PC-9 (cell line): ENCODE data around the gene FBH1. TPM values are rescaled to one million over a fixed set of nuclear protein-coding genes. Genes with fewer than 3 reads are reported as not detected.

Experiments
- BruUV-seq: library from RNA; stranded (reverse); fragments of 400-500 nt; replicated peaks from 2 replicates; lab custom pipeline; 2021; lab: Mats Ljungman, UMichigan
- CTCF ChIA-PET: fragments of 300-600 bp; sonication (Branson Sonifier 250); formaldehyde crosslinking; loops from one replicate; lab custom pipeline; 2022; ENCODE audit warnings: antibody characterized with exemption; lab: Charles Lee
- POLR2A ChIA-PET: fragments of 300-600 bp; sonication (Branson Sonifier 250); formaldehyde crosslinking; loops from one replicate; lab custom pipeline; 2022; ENCODE audit warnings: antibody characterized with exemption; ENCODE audit not compliant: unreplicated experiment; lab: Charles Lee
- DNase-seq, 2 experiments: peaks; one replicate each; pipeline versions ENCODE4 v3.0.0 to v3.0.0-alpha.2; 2015 to 2022; ENCODE audit warnings: mixed read lengths in 1 of 2
- H2AFZ ChIP-seq: fragments of 200-600 bp; sonication (generic); 2 replicates; pipeline ENCODE4 v1.8.1; 2017; ENCODE audit warnings: antibody characterized with exemption
- H3F3A ChIP-seq: fragments of 200-600 bp; sonication (generic); 2 replicates; pipeline ENCODE4 v1.8.1; 2017; ENCODE audit warnings: antibody characterized with exemption, mild to moderate bottlenecking, low read depth; ENCODE audit not compliant: insufficient read depth
- H3K27ac ChIP-seq: fragments of 200-600 bp; sonication (generic); 2 replicates; pipeline ENCODE4 v1.6.1; 2016; ENCODE audit warnings: mixed run types
- H3K27me3 ChIP-seq: fragments of 200-600 bp; sonication (generic); 2 replicates; pipeline ENCODE4 v1.6.1; 2016; ENCODE audit warnings: low read depth, mixed run types; ENCODE audit not compliant: insufficient read depth
- H3K36me3 ChIP-seq: fragments of 200-600 bp; sonication (generic); 2 replicates; pipeline ENCODE4 v1.6.1; 2016; ENCODE audit warnings: low read depth, mixed run types
- H3K4me1 ChIP-seq: fragments of 200-600 bp; sonication (generic); replicated peaks from 2 replicates; pipeline ENCODE4 v1.6.1; 2016; ENCODE audit warnings: mixed run types; ENCODE audit not compliant: insufficient read depth
- H3K4me2 ChIP-seq: fragments of 200-600 bp; sonication (generic); 2 replicates; pipeline ENCODE4 v1.6.1; 2017; ENCODE audit warnings: mixed run types
- H3K4me3 ChIP-seq: fragments of 200-600 bp; sonication (generic); 2 replicates; pipeline ENCODE4 v1.6.1; 2016; ENCODE audit warnings: mixed run types
- H3K79me2 ChIP-seq: fragments of 200-600 bp; sonication (generic); 2 replicates; pipeline ENCODE4 v1.6.1; 2017; ENCODE audit warnings: low read depth, mixed run types
- H3K9me2 ChIP-seq: fragments of 200-600 bp; sonication (generic); 2 replicates; pipeline ENCODE4 v1.8.1; 2017; ENCODE audit warnings: mild to moderate bottlenecking; ENCODE audit not compliant: insufficient read depth
- H3K9me3 ChIP-seq: fragments of 200-600 bp; sonication (generic); 2 replicates; pipeline ENCODE4 v1.8.1; 2016; ENCODE audit warnings: low read depth; ENCODE audit not compliant: insufficient read depth
- H4K20me1 ChIP-seq: fragments of 200-600 bp; sonication (generic); 2 replicates; pipeline ENCODE4 v1.8.1; 2017; ENCODE audit not compliant: insufficient read depth
- EZH2 ChIP-seq: fragments of 200-600 bp; sonication (generic); IDR thresholded peaks from 2 replicates; pipeline ENCODE4 v1.8.0; 2017; ENCODE audit warnings: antibody characterized with exemption, low read depth
- intact Hi-C: fragments of 100-400 bp; cut with micrococcal nuclease; formaldehyde crosslinking; loops from one replicate; pipeline ENCODE4 v1.10.0; 2022; ENCODE audit not compliant: unreplicated experiment
- total RNA-seq: library from RNA; stranded (reverse); gene quantifications from 2 replicates; pipeline ENCODE4 v1.2.3, GENCODE V29; 2021
- TF ChIP-seq, protein P1 (sequence below): fragments of 200-600 bp; sonication (generic); conservative IDR thresholded peaks from 2 replicates; pipeline ENCODE4 v1.6.1; 2017; ENCODE audit warnings: mixed run types, antibody characterized with exemption, mild to moderate bottlenecking, moderate library complexity

The FBH1 gene
- total RNA-seq, 1 experiment from 2014 or later = 68.0 TPM

DNA sequence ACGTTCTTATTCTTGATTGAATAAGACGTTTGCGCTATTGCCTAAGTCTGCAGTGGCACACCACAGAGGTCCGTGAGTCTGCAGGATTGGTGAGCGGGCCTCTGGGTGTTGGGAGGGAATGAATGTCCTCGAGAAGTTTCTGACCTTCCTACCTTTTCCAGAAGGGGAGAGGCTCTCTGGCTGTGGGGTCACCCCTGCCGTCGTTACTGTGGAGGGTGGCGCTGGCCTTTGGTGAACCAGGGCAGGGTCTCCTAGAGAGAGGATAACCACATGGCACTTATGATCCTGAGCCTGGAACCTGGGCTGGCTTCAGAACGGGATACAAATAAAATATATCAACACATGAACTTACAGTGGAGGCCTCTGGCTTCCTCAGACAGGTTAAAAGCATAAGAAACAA is 73.5 kb downstream of the FBH1 start:
- Histone ChIP-seq H3K4me1 (peaks cover 12% of the 10 kb centered on the region), H3K27ac (no peak overlapping the region), H3K9me3 (no peaks in the 10 kb centered on the region), H2AFZ (no peak overlapping the region), H3K27me3 (no peaks in the 10 kb centered on the region), H3F3A (peaks cover 6% of the 10 kb centered on the region; the same call in 1 of the 2 replicates), H3K9me2 (no peaks in the 10 kb centered on the region), H4K20me1 (no peaks in the 10 kb centered on the region), H3K36me3 (no peaks in the 10 kb centered on the region), H3K4me2 (no peak overlapping the region), H3K79me2 (no peaks in the 10 kb centered on the region), H3K4me3 (no peak overlapping the region)
- CTCF ChIA-PET = no interaction called here
- BruUV-seq = no TSS peak
- no peak for DNase-seq
- POLR2A ChIA-PET = no interaction called here
- TF ChIP-seq EZH2 = no peak
- TF ChIP-seq, protein P1, sequence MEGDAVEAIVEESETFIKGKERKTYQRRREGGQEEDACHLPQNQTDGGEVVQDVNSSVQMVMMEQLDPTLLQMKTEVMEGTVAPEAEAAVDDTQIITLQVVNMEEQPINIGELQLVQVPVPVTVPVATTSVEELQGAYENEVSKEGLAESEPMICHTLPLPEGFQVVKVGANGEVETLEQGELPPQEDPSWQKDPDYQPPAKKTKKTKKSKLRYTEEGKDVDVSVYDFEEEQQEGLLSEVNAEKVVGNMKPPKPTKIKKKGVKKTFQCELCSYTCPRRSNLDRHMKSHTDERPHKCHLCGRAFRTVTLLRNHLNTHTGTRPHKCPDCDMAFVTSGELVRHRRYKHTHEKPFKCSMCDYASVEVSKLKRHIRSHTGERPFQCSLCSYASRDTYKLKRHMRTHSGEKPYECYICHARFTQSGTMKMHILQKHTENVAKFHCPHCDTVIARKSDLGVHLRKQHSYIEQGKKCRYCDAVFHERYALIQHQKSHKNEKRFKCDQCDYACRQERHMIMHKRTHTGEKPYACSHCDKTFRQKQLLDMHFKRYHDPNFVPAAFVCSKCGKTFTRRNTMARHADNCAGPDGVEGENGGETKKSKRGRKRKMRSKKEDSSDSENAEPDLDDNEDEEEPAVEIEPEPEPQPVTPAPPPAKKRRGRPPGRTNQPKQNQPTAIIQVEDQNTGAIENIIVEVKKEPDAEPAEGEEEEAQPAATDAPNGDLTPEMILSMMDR = no peak
- intact Hi-C loops = no loop called here

DNA sequence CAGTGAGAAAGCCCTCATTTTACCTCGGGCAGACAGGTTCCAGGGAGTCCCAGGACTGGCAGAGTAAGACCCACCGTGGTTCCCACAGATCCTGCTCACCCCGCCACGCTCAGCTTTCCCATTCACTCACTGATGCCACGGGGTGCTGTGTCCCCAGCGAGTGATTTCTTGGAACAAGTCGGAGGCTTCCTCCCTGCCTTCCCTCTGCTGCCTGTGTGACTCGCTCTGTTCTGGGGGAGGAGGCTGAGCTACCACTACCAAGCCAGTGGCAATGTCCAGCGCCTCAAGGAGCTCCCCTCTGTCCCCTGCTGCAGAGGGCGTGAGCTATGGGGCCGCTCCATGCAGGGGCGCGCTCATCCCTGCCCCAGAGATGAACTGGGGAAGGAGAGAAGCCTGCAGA is 74.7 kb downstream of the FBH1 start:
- BruUV-seq = no TSS peak

DNA sequence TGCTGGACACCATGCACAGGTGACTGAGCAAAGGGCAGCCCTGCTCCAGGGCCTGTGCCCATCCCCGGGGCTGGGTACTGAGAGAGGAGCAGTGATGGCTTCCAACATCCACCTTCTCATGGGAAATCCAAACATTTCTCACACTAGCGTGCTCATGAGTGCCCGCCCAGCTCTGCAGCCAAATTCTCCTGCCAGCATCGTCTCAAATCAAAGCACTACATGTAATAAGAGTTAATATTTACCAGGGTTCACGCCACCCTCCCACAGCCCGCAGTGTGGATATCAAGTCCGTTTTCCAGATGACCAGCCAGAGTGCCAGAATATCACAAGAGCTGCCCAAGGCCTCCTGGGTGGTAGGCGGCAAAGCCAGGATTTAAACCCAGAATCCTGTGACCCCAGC is 75.2 kb downstream of the FBH1 start:
- ChIA-PET CTCF (no interaction called here), POLR2A (no interaction called here)
- H3K27ac ChIP-seq = no peak overlapping the region

More for the DNA sequence above, 74.7 kb downstream of the FBH1 start:
- Histone ChIP-seq H3K36me3 (no peaks in the 10 kb centered on the region), H3K4me3 (no peak overlapping the region), H4K20me1 (no peaks in the 10 kb centered on the region), H3K27ac (no peak overlapping the region), H3K79me2 (no peaks in the 10 kb centered on the region), H3K4me1 (0 out of 2 replicates have a peak, but pooled peaks cover under 1% of the 10 kb centered on the region), H3F3A (no peaks in the 10 kb centered on the region), H3K4me2 (no peak overlapping the region), H3K27me3 (no peaks in the 10 kb centered on the region), H2AFZ (no peak overlapping the region), H3K9me3 (no peaks in the 10 kb centered on the region), H3K9me2 (no peaks in the 10 kb centered on the region)
- DNase-seq = no peak
- ChIA-PET CTCF (no interaction called here), POLR2A (no interaction called here)
- intact Hi-C loops = no loop called here
- TF ChIP-seq, protein P1 = no peak
- no peak for TF ChIP-seq EZH2

More for the DNA sequence above, 75.2 kb downstream of the FBH1 start:
- no peaks in the 10 kb centered on the region for H3K27me3 ChIP-seq
- no TSS peak for BruUV-seq
- TF ChIP-seq, protein P1 = no peak
- no peak for TF ChIP-seq EZH2
- H3K9me2 ChIP-seq = no peaks in the 10 kb centered on the region
- no peaks in the 10 kb centered on the region for H3F3A ChIP-seq
- no peak overlapping the region for H2AFZ ChIP-seq
- H3K4me2 ChIP-seq = no peak overlapping the region
- H3K4me3 ChIP-seq = no peak overlapping the region
- H4K20me1 ChIP-seq = no peaks in the 10 kb centered on the region
- H3K79me2 ChIP-seq = no peaks in the 10 kb centered on the region
- DNase-seq = no peak
- no peaks in the 10 kb centered on the region for H3K4me1 ChIP-seq
- H3K36me3 ChIP-seq = no peaks in the 10 kb centered on the region
- H3K9me3 ChIP-seq = no peaks in the 10 kb centered on the region
- intact Hi-C loops = no loop called here
